Activated CD4-positive, alpha-beta T cell treated with anti-CD3 and anti-CD28 coated beads, Interleukin-2, amount 50 U/mL, for 1 hour (primary cell): ENCODE data around the gene PML.

Experiments
- DNase-seq: peaks from one replicate; pipeline ENCODE4 v3.0.0-alpha.2; 2020

The PML gene

GRCh38 chr15:73986055-73986775, 8.3 kb upstream of the PML start:
- DNase-seq = no peak

GRCh38 chr15:73986776-73987056, 7.8 kb upstream of the PML start:
- DNase-seq = no peak

DNA sequence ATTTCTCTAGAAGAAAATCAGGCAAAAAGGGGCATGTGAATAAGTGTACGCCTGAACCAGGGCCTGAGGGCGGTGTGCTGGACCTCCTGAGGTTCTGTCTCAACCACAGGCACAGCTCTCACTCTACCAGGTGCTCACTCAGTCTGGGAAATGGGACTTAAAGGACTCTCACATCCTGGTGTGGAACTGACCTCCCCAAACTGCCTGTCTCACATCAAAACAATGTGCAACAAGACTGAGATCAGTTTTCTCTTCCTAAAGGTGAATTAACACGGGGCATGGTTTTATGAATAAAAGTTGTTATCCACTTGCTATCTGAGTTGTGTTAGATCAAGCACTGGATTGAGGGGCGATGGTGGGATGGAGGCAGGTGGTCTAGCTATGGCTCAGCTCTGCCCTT, 7.3 kb upstream of the PML start:
- DNase-seq = no peak

DNA sequence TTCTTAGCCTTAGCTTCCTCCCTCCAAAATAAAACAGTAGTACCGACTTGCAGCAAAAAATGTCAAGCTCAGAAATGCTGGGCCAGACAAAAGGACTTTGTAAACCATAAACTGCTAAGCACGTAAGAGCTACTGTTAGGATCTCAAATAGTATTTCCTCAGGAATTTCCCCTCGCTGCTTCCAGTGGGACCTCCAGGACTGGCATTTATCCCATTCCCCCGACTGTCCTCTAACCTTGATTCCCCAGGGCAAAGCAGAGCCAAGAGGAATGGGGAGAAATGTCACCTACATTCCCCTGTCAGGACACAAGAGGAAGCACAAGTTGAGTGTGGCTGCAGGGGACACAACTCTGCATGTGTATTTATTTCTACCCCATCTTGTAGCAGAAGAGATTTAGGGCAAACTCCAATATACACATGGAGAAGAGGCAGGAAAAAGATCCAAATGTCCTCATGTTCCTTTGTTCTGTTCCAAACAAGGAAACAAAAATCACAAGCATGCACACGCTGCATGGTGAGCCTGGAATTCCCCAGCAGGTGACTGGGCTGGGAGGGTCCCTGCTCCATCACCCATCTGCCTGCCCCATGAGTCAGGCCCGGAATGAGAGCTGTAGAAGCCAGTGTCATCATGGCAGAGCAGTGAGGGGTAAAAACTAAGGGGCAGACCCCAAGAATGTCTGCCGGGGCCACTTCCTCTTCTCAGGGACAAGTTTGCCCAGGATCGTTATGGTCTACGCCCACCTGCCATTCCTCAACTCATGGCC, 6.7 kb upstream of the PML start:
- DNase-seq = no peak

DNA sequence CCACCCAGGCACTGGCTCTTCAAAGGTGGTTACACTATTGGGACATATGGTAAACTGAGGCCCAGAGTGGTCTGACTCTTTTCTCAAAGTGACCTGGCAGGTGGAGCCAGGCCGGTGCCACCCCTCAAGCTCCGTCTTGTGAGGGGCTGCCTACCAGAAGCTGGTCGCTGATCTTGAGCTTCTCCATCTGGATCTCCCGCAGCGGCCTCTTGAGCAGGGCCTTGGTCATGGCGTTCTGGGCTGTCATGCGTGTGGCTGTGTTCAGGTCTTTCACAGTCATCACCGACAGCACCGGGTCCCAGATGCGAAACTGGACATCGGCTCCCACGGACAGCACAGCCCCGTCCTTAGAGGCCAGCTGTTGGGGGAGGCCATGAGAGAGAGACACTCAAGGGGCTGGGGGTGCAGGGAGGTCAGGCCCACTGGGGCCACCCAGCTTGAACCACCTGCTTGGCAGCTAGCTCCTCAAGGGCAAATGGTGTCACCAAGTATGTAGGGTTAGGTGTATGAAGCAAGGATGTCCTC, 6.0 kb upstream of the PML start:
- DNase-seq = no peak

GRCh38 chr15:73989001-73989798, 5.3 kb upstream of the PML start:
- no peak for DNase-seq

- no peak for DNase-seq
These were observed 4.1 kb upstream of the PML start for GRCh38 chr15:73990250-73991005.

- no peak for DNase-seq
These were observed 3.3 kb upstream of the PML start for GRCh38 chr15:73991260-73991659.

DNA sequence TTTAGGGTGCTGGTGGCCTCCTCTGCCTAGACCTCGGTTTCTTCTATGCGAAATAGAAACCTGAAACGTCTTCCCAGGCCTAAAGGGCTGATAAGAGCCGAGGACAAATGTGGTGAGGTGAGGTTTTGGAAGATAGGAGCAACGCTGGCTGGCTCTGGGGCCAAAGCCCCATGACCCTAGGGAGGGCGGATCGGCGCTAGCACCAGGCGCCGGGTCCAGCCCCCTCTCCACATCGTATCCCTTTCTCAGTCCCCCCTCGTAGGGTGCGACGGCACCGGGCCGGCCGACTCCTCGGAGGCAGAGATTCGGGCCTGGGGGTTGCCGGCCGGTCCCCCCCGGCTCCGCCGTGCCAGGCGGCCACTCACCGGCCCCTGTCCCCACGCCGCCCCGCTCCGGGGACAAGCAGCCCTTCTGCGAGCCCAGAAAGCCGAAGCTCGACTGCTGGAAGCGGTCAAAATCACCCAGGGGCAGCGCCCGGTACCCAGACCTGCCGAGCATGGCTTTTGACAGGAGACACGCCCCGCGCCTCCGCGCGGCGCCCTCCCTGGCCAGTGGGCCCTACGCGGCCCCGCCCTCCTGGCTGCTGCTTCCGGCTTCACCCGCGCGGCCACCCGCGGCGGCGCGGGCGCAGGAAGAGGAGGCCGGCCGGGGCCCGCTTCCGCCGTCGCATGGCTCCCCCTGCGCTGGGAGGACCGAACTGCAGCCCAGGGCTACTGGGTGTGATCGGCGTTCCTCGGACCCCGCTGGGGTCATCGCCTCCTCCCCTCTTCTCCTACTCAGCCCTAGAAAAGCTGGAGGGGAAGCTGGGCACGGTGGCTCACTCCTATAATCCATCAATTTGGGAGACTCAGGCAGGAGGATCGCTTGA, 2.6 kb upstream of the PML start, which contains the start of gene STOML1:
STOML1 (minus strand) TSS at position 570 of the 868 bp plus-strand sequence; CDS start at position 498, 72 bp downstream.
- peak; percentile 94 for DNase-seq

DNA sequence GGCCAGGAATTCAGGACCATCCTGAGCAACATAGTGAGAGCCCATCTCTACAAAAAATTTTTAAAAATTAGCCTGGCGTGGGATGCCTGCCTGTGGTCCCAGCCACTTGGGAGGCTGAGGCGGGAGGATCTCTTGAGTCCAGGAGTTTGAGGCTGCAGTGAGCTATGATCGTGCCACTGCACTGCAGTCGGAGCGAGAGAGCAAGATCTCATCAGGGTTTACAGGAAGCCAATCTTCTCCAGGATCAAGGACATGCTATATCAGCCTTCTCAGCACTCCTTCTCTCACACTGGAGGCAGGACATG, 2.0 kb upstream of the PML start:
- no peak for DNase-seq

GRCh38 chr15:73993211-73993994, 1.1 kb upstream of the PML start:
- DNase-seq = no peak

DNA sequence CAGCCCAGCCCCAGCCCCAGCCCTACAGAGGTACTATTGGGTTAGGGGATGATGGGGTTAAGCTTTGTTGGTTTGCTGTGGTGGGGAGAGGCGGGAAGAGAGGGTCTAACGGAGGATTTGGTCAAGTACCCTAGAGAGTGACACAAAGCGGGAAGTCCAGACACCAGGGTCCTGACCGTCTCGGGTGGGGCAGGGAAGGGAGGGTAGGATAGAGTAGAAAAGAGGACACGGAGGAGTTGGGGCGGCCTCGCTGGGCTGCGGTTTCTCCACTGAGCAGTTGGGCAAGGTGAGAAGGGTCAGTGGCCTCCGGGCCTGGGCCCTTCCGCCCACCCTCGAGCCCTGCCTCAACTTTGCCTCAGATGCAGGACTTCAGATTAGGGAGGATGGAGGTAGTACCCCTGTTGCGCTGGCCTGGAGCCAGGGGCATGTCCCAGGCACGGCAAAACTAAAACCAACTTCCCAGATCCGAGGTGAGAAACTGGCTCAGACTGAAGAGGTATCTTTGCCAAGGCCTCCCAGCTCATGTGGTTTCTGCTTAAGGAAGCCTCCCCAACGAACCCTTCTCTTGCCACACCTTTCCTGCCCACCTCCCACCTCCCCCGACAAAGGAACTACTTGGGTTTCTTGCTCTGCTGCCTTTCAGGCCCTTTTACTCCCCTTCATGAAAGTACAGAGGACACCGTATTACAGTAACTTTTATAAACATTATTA, 551 bp downstream of the PML start:
- no peak for DNase-seq

DNA sequence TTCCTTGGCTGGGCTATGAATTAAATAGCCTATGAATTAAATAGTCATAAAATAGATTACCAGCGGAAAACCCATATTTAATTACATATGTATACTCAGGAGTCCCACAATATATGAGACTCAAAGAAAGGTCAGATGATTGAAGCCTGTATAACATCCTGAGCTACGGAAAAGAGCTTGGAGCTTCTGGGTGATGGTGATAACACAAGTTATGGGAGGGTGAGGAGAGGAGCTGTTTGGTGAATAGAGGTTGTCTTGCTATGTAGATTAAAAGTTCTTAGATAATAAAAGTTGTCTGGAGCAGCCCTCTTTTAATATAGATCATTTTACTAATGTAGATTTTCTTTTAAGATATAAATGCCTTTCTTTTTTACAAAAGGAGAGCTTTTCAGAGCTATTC, 1.8 kb downstream of the PML start:
- DNase-seq = no peak

DNA sequence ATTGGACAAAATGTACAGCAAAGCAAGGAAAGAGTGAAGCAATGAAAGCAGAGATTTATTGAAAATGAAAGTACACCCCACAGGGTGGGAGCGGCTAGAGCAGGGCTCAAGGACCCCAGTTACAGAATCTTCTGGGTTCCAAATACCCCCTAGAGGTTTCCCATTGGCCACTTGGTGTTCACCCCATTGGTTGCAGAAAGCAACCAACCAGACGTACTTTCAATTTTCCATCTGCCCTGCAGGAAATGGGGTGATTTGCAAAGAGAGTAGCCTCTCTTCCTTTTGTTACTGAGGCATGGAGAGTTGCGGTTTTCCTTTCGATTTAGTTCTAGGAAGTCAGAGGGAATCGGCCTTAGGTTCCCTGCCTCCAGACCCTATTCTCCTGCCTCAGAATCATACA, 2.4 kb downstream of the PML start:
- no peak for DNase-seq

DNA sequence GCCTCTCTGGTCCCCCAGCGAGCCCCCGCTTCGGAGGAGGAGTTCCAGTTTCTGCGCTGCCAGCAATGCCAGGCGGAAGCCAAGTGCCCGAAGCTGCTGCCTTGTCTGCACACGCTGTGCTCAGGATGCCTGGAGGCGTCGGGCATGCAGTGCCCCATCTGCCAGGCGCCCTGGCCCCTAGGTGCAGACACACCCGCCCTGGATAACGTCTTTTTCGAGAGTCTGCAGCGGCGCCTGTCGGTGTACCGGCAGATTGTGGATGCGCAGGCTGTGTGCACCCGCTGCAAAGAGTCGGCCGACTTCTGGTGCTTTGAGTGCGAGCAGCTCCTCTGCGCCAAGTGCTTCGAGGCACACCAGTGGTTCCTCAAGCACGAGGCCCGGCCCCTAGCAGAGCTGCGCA, 3.5 kb downstream of the PML start:
- no peak for DNase-seq

DNA sequence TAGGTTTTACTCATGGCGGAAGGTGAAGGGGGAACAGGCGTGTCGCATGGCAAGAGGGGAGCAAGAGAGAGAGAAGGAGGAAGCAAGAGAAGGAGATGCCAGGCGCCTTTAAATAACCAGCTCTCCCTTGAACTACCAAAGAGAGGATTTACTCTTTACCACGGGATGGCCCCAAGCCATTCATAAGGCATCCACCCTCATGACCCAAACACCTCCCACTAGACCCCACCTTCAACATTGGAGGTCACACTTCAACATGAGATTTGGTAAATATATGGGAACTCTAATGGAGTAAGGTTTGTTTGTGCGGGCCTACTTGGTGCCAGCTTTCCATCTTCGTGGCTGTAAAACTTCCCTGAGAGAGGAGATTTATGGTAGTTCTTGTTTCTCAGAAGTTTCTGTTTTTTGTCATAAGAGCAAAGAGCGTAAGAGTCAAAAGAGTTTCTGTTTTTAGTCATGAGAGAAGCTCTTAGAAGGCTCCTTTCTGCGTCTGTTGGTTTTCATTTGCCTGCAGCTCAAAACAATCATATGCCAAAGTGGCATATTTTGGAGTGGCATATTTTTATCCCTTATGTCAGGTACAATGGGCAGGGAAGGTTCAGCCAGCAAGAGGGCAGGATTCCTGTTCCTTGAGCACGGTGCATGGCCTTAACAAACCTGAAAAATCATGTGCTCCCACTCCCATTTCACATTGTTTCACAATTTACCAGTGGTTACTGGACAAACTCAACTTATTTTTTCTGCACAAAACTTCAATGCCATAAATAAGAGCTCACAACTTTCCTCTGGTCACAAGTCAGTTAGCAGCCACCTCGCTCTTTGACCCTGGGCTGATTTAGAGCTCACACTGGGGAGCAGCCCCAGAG, 12.5 kb downstream of the PML start:
- DNase-seq = no peak

DNA sequence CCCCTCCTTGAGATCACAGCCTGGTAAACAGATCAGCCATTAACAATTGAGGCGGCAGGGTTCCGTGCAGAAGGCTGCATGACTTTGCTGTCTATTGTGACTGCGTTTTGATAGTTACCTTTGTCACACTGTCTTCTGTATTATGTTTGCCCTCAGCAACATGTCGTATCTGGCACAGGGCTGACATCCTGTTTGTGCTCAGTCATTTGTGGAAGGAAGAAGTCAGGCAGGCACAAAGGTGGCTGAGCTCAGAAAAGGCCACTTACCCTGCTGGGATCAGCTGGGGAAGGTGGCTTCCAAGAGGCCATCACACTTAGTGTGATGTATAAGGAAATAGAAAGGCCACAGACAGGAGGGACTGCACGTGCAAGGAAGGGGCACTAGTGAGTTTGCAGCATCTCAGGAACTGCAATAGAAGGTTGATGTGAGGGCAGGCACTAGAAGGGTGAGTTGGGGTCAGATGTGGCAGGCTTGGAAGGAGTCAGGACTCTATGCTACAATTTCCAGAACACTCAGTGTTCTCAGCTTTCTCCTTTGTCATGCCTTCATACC, 13.4 kb downstream of the PML start:
- DNase-seq = no peak

DNA sequence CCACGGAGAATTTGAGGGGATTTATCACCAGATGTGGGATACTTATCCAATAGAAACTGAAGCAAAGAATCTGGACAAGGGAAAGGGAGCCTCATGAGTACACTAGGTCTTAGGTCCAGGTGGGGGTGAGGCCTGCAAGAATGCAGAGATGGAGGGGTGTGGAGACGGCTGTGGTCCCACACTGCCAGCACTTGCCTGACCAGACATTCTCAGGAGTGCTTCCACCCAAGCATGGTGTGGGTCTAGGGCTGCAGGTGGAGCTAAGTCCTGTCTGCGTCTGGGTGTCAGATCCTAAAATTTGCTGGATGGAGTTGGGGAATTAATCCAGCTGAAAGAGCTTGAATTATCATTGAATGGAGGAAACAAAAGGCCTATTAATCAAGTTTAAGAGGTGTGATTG, 14.4 kb downstream of the PML start:
- DNase-seq = no peak

GRCh38 chr15:74010929-74011540, 16.5 kb downstream of the PML start:
- DNase-seq = no peak
